Urinary bladder (tissue), 4 donors: ENCODE data around the gene CPVL. TPM values are rescaled to one million over a fixed set of nuclear protein-coding genes. Genes with fewer than 3 reads are reported as not detected.
"Not testable (repeated sequence)": the region's sequence is repeated elsewhere in the genome, so short reads cannot be mapped to it uniquely, and the experiment has no call there.

Experiments used
- DNase-seq: peaks from one replicate; pipeline ENCODE4 v3.0.0-alpha.2; 2015; ENCODE audit errors: extremely low spot score
- H3K27ac ChIP-seq: one replicate; pipeline ENCODE4 v1.5.1; 2013; ENCODE audit warnings: low read depth, mild to moderate bottlenecking, moderate library complexity
- H3K36me3 ChIP-seq: one replicate; pipeline ENCODE4 v1.6.1; 2013; ENCODE audit warnings: mild to moderate bottlenecking, moderate library complexity; ENCODE audit not compliant: insufficient read depth
- H3K4me1 ChIP-seq: one replicate; pipeline ENCODE4 v1.6.1; 2013; ENCODE audit warnings: mild to moderate bottlenecking, moderate library complexity; ENCODE audit not compliant: insufficient read depth
- H3K4me3 ChIP-seq: one replicate; pipeline ENCODE4 v1.5.1; 2013; ENCODE audit warnings: low read depth, low read length
- WGBS: extraction: QIAGEN DNeasy Blood & Tissue Kit; methylation state at CpG from one replicate; pipeline ENCODE4 v1.1.7; 2013; 5-methylcytosine and 5-hydroxymethylcytosine counted together
- polyA plus RNA-seq: library from polyadenylated mRNA; stranded (reverse); fragments of 200-250 nt; gene quantifications from one replicate; pipeline ENCODE4 v1.2.3, GENCODE V29; 2013
- total RNA-seq: library from RNA; depleted of rRNA; stranded (reverse); fragments of >200 nt; gene quantifications from one replicate; pipeline ENCODE4 v1.2.3, GENCODE V29; 2014
- donor health status: healthy with polysubstance abuse.
- donor health status: healthy.

CPVL gene
- total and polyA plus RNA-seq, 2 donors = 14.4 to 16.7 TPM

DNA sequence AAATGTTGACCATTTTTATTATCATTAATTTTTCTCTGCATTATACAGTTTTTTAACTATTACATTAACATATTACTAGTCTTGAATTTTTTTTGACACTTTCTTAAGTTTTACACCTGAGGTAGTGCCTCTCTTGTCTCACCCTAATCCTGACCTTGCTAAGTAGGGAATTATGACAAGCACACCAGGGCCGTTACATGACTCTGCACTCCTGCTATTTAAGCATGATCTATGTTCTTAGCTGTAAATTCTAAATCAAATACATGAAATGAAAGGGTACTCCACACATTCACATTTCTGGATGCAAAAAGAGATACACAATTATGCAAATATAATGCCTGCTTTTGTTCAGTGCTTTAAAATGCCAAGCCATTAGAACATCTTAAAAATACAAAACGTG lies 23.6 kb downstream of the CPVL start:
- no peaks in the 10 kb centered on the region for H3K36me3 ChIP-seq
- WGBS = 91% methylated on average over 2 of the region's 2 CpGs

DNA sequence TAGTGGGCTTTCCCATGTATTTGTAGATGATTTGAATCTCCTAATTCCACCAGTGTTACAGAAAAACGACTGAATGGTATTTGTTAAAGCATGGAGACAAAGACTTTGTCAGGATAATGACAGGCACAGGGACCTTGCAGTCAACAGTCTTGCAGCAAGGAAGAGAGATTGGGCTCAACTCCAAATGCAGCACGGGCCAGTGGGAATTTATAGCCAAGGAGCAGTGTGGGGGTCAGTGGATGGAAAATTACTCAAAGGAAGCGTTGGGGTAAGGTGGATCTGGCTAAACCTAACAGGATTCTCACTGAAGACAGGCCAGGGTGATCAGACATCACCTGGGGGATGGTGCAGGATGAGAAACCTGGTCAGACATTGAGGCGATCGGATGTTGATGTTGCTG lies 24.3 kb downstream of the CPVL start:
- 61% methylated on average over 5 of the region's 5 CpGs for WGBS
- Histone ChIP-seq H3K27ac (no peak overlapping the region), H3K4me3 (no peak overlapping the region), H3K36me3 (no peaks in the 10 kb centered on the region), H3K4me1 (no peaks in the 10 kb centered on the region)
- no peak for DNase-seq

More for the DNA sequence above, 23.6 kb downstream of the CPVL start:
- no peak overlapping the region for H3K27ac ChIP-seq
- no peak overlapping the region for H3K4me3 ChIP-seq
- H3K4me1 ChIP-seq = no peaks in the 10 kb centered on the region
- DNase-seq = no peak

DNA sequence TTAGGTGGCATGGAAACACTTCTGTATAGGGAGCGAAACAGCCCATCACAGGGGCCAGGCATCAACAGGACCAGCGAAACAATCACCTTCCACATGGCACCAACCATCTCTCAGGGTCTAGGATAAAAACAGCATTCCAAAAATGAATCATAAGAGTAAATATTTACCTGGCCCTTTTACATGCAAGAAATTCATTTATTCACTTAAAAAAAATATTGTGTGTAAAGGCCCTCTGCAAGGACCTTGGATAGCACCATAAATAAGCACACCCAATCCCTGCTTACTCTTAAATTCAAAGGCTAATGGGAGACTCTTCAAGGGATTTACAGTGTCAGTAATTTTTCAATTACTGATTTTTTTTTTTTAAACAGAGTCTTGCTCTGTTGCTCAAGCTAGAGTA lies 25.4 kb downstream of the CPVL start:
- DNase-seq = no peak
- whole genome bisulfite sequencing = 98% methylated on average over 2 of the region's 2 CpGs
- H3K36me3 ChIP-seq = no peaks in the 10 kb centered on the region
- H3K27ac ChIP-seq = no peak overlapping the region
- H3K4me1 ChIP-seq = no peaks in the 10 kb centered on the region
- no peak overlapping the region for H3K4me3 ChIP-seq

DNA sequence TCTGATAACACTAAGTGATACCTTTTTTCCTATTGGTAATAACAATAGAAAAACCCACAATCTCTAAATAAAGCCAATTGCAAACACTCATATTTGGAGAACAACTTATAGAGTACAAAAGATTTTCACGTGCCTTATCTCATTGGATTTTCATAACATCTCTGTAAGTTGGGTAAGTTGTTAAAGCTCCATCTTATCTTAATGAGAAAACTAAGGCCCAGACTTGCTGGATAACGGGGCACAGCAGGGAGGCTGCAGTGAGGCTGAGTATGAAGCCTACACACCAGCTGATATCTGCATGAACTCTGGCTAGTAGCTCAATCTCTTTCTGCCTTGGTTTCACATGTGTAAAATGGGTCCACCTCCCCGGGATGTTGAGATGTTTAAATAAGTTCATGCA lies 26.8 kb downstream of the CPVL start:
- Histone ChIP-seq H3K4me3 (no peak overlapping the region), H3K27ac (no peak overlapping the region), H3K4me1 (no peaks in the 10 kb centered on the region), H3K36me3 (no peaks in the 10 kb centered on the region)
- 61% methylated on average over 3 of the region's 3 CpGs for WGBS
- DNase-seq = no peak

DNA sequence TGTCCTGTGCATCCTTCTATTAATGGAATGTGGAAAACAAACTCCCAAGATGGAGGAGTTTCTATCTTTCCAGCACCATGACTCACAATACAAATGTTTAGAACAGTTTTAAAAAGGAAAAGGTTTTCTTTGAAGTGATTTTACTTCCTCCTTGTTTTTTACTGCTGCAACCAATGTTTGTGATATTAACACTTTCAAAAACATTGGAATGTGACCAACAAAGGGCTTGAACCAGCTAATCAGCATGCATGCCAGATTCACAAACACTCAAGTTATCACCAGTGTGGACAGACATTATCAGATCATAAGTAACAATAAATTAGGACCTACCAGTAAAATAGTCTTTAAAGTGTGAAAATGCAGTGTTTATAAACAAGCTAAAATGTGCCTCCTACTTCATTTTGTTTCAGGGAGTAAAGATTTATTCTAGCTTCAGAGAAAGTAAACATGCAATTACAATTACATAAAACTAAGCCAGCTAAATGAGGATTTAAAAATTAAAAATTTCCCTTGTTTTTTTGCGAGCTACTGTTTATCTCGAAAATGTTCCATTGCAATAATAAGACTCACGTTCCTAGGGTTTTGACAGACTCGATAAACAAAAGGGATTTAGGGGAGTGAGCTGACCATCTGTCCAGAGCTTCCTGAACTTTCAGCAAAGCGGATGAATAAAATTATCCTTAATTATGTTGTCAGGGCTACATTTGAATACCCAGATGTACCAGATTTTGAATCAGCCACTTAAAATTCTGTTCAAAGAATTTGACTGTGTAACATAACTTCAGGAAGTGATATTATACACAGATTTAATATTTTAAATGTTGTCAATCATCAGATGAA lies 29.8 kb downstream of the CPVL start:
- Histone ChIP-seq H3K4me3 (no peak overlapping the region), H3K4me1 (no peaks in the 10 kb centered on the region), H3K27ac (no peak overlapping the region), H3K36me3 (no peaks in the 10 kb centered on the region)
- no peak for DNase-seq
- 35% methylated on average over 5 of the region's 5 CpGs for WGBS

DNA sequence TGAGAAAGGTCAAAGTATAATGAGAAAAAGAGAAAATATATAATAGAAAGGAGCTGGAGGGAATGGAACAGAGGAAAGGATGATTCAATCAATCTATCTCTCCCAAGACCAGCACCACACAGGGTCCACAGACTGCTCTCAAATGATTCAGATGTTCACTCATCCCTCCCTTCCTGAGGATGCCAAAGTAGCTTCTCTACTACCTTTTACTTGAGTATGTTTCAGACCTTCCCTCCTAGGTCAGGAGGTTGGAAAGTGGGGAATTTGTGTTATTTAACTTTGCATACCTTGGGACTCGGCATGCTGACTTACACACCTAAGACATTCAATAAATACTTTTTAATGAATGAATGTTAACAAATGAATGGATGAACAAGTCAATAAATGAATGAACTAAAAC lies 30.6 kb downstream of the CPVL start:
- Histone ChIP-seq H3K4me3 (no peak overlapping the region), H3K27ac (no peak overlapping the region), H3K4me1 (no peaks in the 10 kb centered on the region), H3K36me3 (no peaks in the 10 kb centered on the region)
- 85% methylated on average over 1 of the region's 1 CpG for WGBS
- no peak for DNase-seq

DNA sequence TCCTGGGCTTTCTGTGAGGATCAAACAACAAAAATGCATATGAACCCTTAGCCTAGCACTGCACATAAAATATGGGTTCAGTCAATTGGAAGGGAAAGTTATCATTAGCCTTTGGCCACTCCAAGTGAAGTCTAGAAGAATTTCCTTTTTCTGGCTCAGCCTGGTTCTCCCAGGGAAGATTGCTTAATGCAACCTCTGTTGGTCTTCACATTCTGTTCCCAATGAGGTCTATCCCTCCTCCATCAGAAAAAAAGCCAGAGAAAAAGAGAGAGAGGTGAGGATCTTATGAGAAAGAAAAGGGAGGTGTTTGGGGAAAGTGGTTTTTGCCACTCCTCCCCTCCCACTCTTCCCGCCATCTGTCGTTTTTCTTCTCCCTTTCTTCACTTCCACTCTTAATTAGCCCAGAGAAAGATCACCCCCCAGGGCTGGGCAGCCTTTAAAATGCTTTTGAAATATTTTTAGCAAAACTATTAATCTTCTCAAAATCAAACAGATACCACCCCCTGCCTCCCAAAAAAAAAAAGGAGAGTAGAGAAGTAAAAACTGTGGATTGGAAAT lies 31.1 kb downstream of the CPVL start:
- Histone ChIP-seq H3K4me1 (no peaks in the 10 kb centered on the region), H3K4me3 (no peak overlapping the region), H3K36me3 (no peaks in the 10 kb centered on the region), H3K27ac (no peak overlapping the region)
- 68% methylated on average over 2 of the region's 2 CpGs for WGBS
- DNase-seq = no peak

DNA sequence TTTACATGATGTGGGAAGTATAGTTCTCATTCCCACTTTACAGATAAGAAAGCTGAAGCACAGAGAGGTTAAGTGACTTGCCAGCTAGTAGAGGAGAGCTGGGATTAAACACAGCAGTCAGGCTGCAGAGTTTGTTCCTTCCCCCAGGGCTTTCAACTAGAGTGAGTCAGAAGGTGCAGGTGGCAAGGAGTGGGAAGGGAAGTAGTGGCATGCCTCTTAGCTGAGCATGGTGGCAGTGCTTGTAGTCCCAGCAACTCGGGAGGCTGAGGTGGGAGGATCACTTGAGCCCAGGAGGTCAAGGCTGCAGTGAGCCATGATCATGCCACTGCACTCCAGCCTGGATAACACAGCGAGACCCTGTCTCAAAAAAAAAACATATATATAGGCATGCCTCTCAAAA lies 32.1 kb downstream of the CPVL start:
- WGBS = 74% methylated on average over 2 of the region's 2 CpGs
- DNase-seq, H3K4me1 ChIP-seq: not testable (repeated sequence)

DNA sequence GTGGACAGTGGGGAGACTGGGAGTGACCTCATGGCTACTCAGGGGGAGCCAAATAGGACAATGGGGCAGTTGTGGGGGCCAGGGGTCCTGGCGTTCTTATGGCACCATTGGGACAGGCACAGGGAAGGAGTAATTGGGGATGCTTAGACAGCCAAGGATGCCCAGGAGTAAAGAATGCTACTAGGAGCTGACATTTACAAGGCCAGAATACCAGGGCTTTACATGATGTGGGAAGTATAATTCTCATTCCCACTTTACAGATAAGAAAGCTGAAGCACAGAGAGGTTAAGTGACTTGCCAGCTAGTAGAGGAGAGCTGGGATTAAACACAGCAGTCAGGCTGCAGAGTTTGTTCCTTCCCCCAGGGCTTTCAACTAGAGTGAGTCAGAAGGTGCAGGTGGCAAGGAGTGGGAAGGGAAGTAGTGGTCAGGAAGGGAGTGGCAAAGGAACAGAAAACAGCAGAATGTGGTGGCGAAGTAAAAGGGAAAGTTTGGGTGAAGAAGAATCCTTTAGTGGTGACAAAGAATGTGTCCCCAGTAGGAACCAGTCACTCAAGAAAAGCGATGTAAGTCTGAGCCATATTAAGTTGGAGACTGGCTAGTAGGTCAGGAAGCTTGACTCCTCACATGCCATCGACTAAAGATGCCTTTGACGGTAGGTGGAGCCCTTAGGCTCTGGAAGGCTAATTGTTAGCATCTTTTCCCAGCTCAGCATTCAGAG lies 32.8 kb downstream of the CPVL start:
- Histone ChIP-seq H3K36me3 (no peaks in the 10 kb centered on the region), H3K4me3 (no peak overlapping the region), H3K27ac (no peak overlapping the region), H3K4me1 (no peaks in the 10 kb centered on the region)
- 48% methylated on average over 5 of the region's 5 CpGs for WGBS
- no peak for DNase-seq

More for the DNA sequence above, 32.1 kb downstream of the CPVL start:
- not testable (repeated sequence) for H3K4me3 ChIP-seq, H3K36me3 ChIP-seq, H3K27ac ChIP-seq

DNA sequence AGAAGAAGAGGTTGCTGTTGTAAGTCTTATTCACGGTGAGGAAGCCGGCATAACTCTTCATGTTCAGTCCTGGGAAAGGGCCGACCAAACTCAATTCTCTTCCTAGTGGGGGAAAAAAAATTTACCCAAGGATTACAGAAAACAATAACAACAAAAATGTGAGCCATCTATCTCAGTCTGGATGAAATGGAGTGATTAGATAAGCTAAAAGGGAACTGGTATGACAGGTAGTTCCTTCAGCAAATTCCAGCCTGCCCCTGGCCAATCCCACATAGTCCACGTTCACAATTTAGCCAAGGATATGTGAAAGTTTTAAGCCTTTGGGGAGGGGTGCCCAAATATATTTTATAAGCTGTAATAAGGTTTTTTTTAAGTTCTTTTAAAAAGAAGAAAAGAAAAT lies 33.6 kb downstream of the CPVL start:
- Histone ChIP-seq H3K27ac (no peak overlapping the region), H3K4me1 (no peaks in the 10 kb centered on the region), H3K36me3 (no peaks in the 10 kb centered on the region), H3K4me3 (no peak overlapping the region)
- 86% methylated on average over 4 of the region's 4 CpGs for WGBS
- DNase-seq = no peak

DNA sequence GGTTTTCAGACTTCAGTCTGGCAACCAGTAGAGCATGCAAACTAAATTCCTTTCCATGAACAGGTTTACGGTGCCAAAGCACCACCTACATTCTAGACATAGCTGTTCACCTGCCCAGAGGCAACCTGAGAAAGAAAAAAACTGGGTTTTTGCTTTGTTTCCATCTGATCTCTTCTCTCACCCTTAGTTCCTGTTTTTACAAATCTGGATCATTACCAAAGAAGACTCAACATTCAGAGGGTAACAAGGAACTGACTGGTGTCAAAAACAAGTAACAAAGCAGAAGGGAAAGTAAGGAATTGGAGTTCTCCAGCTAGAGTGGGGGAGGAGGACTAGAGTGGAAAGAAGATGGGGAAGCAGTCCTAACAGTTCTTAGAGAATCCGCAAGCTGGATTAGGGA lies 36.4 kb downstream of the CPVL start:
- H3K27ac ChIP-seq = no peak overlapping the region
- DNase-seq = no peak
- 86% methylated on average over 2 of the region's 2 CpGs for WGBS

DNA sequence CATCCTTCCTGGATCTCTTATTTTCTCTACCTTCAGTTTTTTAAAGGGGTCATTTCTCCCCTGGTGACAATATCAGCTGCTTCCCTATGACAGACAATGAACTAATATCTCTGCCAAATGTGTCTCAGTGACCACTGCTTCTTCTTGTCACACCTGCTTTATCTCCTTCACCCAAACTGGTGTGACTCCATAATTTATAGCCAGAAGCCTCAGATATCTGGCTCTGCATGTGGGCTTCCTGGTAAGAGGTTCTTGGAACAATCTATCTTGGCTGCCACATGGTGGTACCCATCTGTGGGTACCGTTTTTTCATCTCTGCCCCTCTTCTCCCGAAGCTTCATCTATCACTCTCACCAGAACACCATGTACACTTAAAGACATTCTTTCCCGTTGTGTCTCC lies 37.0 kb downstream of the CPVL start:
- Histone ChIP-seq H3K4me1 (no peaks in the 10 kb centered on the region), H3K27ac (no peak overlapping the region), H3K4me3 (no peak overlapping the region), H3K36me3 (no peaks in the 10 kb centered on the region)
- DNase-seq = no peak
- WGBS = 78% methylated on average over 3 of the region's 3 CpGs

More for the DNA sequence above, 36.4 kb downstream of the CPVL start:
- no peak overlapping the region for H3K4me3 ChIP-seq
- no peaks in the 10 kb centered on the region for H3K4me1 ChIP-seq
- H3K36me3 ChIP-seq = no peaks in the 10 kb centered on the region

DNA sequence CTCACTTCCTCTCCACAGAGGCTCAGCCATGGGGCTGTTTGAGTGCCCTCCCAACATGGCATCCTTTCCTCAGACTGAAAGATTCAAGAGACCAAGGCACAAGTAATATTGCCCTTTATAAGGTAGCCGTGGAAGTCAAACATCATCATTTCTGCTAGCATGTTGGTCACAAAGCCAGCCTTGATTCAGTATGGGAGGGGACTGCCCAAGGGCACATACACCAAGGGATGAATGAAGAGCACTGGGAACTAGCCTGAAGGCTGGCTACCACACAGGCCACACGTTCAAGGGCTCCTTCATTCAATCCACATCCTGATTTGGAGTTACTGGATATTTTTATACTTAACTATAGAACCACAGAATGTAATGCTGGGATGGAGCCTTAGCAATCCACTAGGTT lies 39.3 kb downstream of the CPVL start:
- Histone ChIP-seq H3K27ac (no peak overlapping the region), H3K36me3 (no peaks in the 10 kb centered on the region), H3K4me3 (no peak overlapping the region), H3K4me1 (no peaks in the 10 kb centered on the region)
- no peak for DNase-seq
- WGBS = 83% methylated on average over 2 of the region's 2 CpGs

DNA sequence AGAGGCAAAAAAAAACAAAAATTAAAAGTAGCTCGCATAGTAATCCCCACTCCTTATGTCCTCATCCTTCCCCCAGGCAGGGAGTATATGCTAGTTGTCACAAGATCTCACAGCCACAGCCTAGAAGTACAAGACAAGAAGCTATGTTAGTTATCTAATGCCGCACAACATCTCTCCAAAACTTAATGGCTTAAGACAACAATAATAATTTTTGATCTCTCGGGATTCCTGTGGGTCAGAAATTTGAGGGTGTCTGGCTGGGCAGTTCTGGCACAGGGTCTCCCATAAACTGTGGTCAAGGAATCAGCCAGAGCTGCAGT lies 39.7 kb downstream of the CPVL start:
- no peaks in the 10 kb centered on the region for H3K4me1 ChIP-seq
- H3K27ac ChIP-seq = no peak overlapping the region
- H3K36me3 ChIP-seq = no peaks in the 10 kb centered on the region
- no peak for DNase-seq
- 51% methylated on average over 3 of the region's 3 CpGs for WGBS
- H3K4me3 ChIP-seq = no peak overlapping the region
